Esophagus squamous epithelium (tissue), 4 donors: Measurements from ENCODE around the gene SYNE2.
"Not testable (repeated sequence)": the region's sequence is repeated elsewhere in the genome, so short reads cannot be mapped to it uniquely, and the experiment has no call there.

Experiments
- POLR2A ChIP-seq, 4 donors: fragments of 450-650 bp; IDR thresholded peaks; one replicate each; pipeline ENCODE4 v1.6.1; 2017; ENCODE audit warnings: antibody characterized with exemption in 4 of 4, mild to moderate bottlenecking in 4 of 4, moderate library complexity in 3 of 4
- TF ChIP-seq, protein P1 (sequence below), 6 experiments: fragments of 450-650 bp in 4 of 6; fragments of 200-600 bp in 2 of 6; sonication (generic) in 2 of 6; IDR thresholded peaks; one replicate each; pipeline ENCODE4 v1.5.1; 2016 to 2019; ENCODE audit warnings: antibody characterized with exemption in 6 of 6, mild to moderate bottlenecking in 4 of 6, moderate library complexity in 4 of 6

DNA sequence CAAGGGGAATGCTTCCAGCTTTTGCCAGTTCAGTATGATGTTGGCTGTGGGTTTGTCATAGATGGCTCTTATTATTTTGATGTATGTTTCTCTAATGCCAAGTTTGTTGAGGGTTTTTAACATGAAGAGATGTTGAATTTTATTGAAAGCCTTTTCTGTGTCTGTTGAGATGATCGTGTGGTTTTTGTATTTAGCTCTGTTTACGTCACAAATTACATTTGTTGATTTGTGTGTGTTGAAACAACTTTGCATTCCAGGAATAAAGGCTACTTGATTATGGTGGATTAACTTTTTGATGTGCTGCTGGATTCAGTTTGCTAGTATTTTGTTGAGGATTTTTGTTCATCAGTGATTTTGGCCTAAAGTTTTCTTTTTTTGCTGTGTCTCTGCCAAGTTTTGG is 46.7 kb upstream of the SYNE2 start:
- TF ChIP-seq, protein P1, sequence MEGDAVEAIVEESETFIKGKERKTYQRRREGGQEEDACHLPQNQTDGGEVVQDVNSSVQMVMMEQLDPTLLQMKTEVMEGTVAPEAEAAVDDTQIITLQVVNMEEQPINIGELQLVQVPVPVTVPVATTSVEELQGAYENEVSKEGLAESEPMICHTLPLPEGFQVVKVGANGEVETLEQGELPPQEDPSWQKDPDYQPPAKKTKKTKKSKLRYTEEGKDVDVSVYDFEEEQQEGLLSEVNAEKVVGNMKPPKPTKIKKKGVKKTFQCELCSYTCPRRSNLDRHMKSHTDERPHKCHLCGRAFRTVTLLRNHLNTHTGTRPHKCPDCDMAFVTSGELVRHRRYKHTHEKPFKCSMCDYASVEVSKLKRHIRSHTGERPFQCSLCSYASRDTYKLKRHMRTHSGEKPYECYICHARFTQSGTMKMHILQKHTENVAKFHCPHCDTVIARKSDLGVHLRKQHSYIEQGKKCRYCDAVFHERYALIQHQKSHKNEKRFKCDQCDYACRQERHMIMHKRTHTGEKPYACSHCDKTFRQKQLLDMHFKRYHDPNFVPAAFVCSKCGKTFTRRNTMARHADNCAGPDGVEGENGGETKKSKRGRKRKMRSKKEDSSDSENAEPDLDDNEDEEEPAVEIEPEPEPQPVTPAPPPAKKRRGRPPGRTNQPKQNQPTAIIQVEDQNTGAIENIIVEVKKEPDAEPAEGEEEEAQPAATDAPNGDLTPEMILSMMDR (IDR thresholded peaks at IDR 0.05), result not testable (repeated sequence)
- not testable (repeated sequence) for TF ChIP-seq POLR2A (IDR thresholded peaks at IDR 0.05)
